GM19351 (cell line): ENCODE data around the gene TRIO.
A peak's percentile ranks its signal among the peaks of the same experiment; 100 is the strongest.

Experiments used
- ATAC-seq: cut with Tn5 transposase; IDR thresholded peaks from one replicate; pipeline ENCODE4 v1.9.1; 2021; ENCODE audit warnings: mild to moderate bottlenecking, moderate library complexity; ENCODE audit not compliant: unreplicated experiment

Gene TRIO

GRCh38 chr5:14219800-14220512, 76.8 kb downstream of the TRIO start:
- ATAC-seq = no peak

GRCh38 chr5:14220642-14221041, 77.5 kb downstream of the TRIO start:
- ATAC-seq = no peak

- no peak for ATAC-seq
Observed at GRCh38 chr5:14221732-14222131, 78.6 kb downstream of the TRIO start.

GRCh38 chr5:14222206-14222605, 79.1 kb downstream of the TRIO start:
- no peak for ATAC-seq

- peak; percentile 46 for ATAC-seq
Observed at GRCh38 chr5:14223372-14223771, 80.2 kb downstream of the TRIO start.

- peak; percentile 61 for ATAC-seq
Observed at GRCh38 chr5:14225173-14225834, 82.2 kb downstream of the TRIO start.

- no peak for ATAC-seq
Observed at GRCh38 chr5:14226149-14226548, 83.0 kb downstream of the TRIO start.

- no peak for ATAC-seq
Observed at GRCh38 chr5:14226554-14226953, 83.4 kb downstream of the TRIO start.

- ATAC-seq = no peak
Observed at GRCh38 chr5:14226992-14227391, 83.8 kb downstream of the TRIO start.

- ATAC-seq = no peak
Observed at GRCh38 chr5:14227513-14227912, 84.4 kb downstream of the TRIO start.

- no peak for ATAC-seq
Observed at GRCh38 chr5:14228219-14228618, 85.1 kb downstream of the TRIO start.

GRCh38 chr5:14229181-14229580, 86.0 kb downstream of the TRIO start:
- no peak for ATAC-seq

- ATAC-seq = no peak
Observed at GRCh38 chr5:14229734-14230133, 86.6 kb downstream of the TRIO start.

GRCh38 chr5:14231156-14231555, 88.0 kb downstream of the TRIO start:
- no peak for ATAC-seq

GRCh38 chr5:14231890-14232289, 88.7 kb downstream of the TRIO start:
- ATAC-seq = no peak

GRCh38 chr5:14234204-14234603, 91.1 kb downstream of the TRIO start:
- ATAC-seq = no peak

- ATAC-seq = no peak
Observed at GRCh38 chr5:14235872-14236271, 92.7 kb downstream of the TRIO start.

- no peak for ATAC-seq
Observed at GRCh38 chr5:14236757-14237156, 93.6 kb downstream of the TRIO start.

- no peak for ATAC-seq
Observed at GRCh38 chr5:14237317-14238086, 94.4 kb downstream of the TRIO start.

GRCh38 chr5:14238272-14238671, 95.1 kb downstream of the TRIO start:
- no peak for ATAC-seq

- ATAC-seq = no peak
Observed at GRCh38 chr5:14239404-14239803, 96.3 kb downstream of the TRIO start.

GRCh38 chr5:14239951-14240350, 96.8 kb downstream of the TRIO start:
- no peak for ATAC-seq
